HEK293 (cell line): ENCODE data around the gene S100A2.
A peak's percentile ranks its signal among the peaks of the same experiment; 100 is the strongest.

Source experiments
- GLI4 ChIP-seq: fragments of 450-650 bp; formaldehyde crosslinking; IDR thresholded peaks from 2 replicates; pipeline ENCODE4 v1.5.1; 2016; ENCODE audit warnings: missing biosample characterization, missing genetic modification characterization
- HOXA7 ChIP-seq: sonication (generic); formaldehyde crosslinking; IDR thresholded peaks from 2 replicates; pipeline ENCODE4 v1.8.1; 2022; ENCODE audit warnings: missing genetic modification reagents, borderline replicate concordance
- OSR2 ChIP-seq: fragments of 450-650 bp; formaldehyde crosslinking; IDR thresholded peaks from 2 replicates; pipeline ENCODE4 v1.5.1; 2016; ENCODE audit warnings: missing biosample characterization, missing genetic modification characterization
- SCRT2 ChIP-seq: fragments of 450-650 bp; formaldehyde crosslinking; IDR thresholded peaks from 2 replicates; pipeline ENCODE4 v1.5.1; 2016; ENCODE audit warnings: missing biosample characterization, missing genetic modification characterization
- SETDB1 ChIP-seq: IDR thresholded peaks from one replicate; pipeline ENCODE4 v1.6.1; 2017; ENCODE audit warnings: mild to moderate bottlenecking, low read length, moderate library complexity, mixed read lengths; ENCODE audit not compliant: insufficient read length
- YY2 ChIP-seq: fragments of 450-650 bp; formaldehyde crosslinking; IDR thresholded peaks from 2 replicates; pipeline ENCODE4 v1.5.1; 2016; ENCODE audit warnings: missing biosample characterization, missing genetic modification characterization
- ZBTB1 ChIP-seq: fragments of 450-650 bp; formaldehyde crosslinking; IDR thresholded peaks from 2 replicates; pipeline ENCODE4 v1.5.1; 2016; ENCODE audit warnings: missing biosample characterization, missing genetic modification characterization
- ZBTB20 ChIP-seq: fragments of 450-650 bp; formaldehyde crosslinking; IDR thresholded peaks from 2 replicates; pipeline ENCODE4 v1.5.1; 2016; ENCODE audit warnings: missing biosample characterization, missing genetic modification characterization
- ZNF121 ChIP-seq: fragments of 450-650 bp; formaldehyde crosslinking; IDR thresholded peaks from 2 replicates; pipeline ENCODE4 v1.5.1; 2016; ENCODE audit warnings: missing biosample characterization, missing genetic modification characterization
- ZNF138 ChIP-seq: fragments of 450-650 bp; formaldehyde crosslinking; IDR thresholded peaks from 2 replicates; pipeline ENCODE4 v1.5.1; 2016; ENCODE audit warnings: missing biosample characterization, missing genetic modification characterization, borderline replicate concordance
- ZNF202 ChIP-seq: fragments of 450-650 bp; formaldehyde crosslinking; IDR thresholded peaks from 2 replicates; pipeline ENCODE4 v1.5.1; 2016; ENCODE audit warnings: missing biosample characterization, missing genetic modification characterization, borderline replicate concordance
- ZNF239 ChIP-seq: fragments of 450-650 bp; formaldehyde crosslinking; IDR thresholded peaks from 2 replicates; pipeline ENCODE4 v1.5.1; 2016; ENCODE audit warnings: missing biosample characterization, missing genetic modification characterization
- ZNF248 ChIP-seq: fragments of 450-650 bp; formaldehyde crosslinking; IDR thresholded peaks from 2 replicates; pipeline ENCODE4 v1.5.1; 2017; ENCODE audit warnings: missing biosample characterization, missing genetic modification characterization
- ZNF302 ChIP-seq: fragments of 450-650 bp; formaldehyde crosslinking; IDR thresholded peaks from 2 replicates; pipeline ENCODE4 v1.5.1; 2016; ENCODE audit warnings: missing biosample characterization, missing genetic modification characterization, low read depth
- ZNF433 ChIP-seq: fragments of 450-650 bp; formaldehyde crosslinking; IDR thresholded peaks from 2 replicates; pipeline ENCODE4 v1.5.1; 2016; ENCODE audit warnings: missing biosample characterization, missing genetic modification characterization, low read depth
- ZNF544 ChIP-seq: fragments of 450-650 bp; formaldehyde crosslinking; IDR thresholded peaks from 2 replicates; pipeline ENCODE4 v1.5.0; 2017; ENCODE audit warnings: missing biosample characterization, missing genetic modification characterization
- ZNF585B ChIP-seq: fragments of 450-650 bp; formaldehyde crosslinking; IDR thresholded peaks from 2 replicates; pipeline ENCODE4 v1.5.1; 2016; ENCODE audit warnings: missing biosample characterization, missing genetic modification characterization
- ZNF623 ChIP-seq: fragments of 450-650 bp; formaldehyde crosslinking; IDR thresholded peaks from 2 replicates; pipeline ENCODE4 v1.5.1; 2016; ENCODE audit warnings: missing biosample characterization, missing genetic modification characterization
- ZNF792 ChIP-seq: fragments of 450-650 bp; formaldehyde crosslinking; IDR thresholded peaks from 2 replicates; pipeline ENCODE4 v1.5.1; 2016; ENCODE audit warnings: missing biosample characterization, missing genetic modification characterization
- ZNF837 ChIP-seq: fragments of 450-650 bp; formaldehyde crosslinking; IDR thresholded peaks from 2 replicates; pipeline ENCODE4 v1.5.1; 2016; ENCODE audit warnings: missing biosample characterization, missing genetic modification characterization
- ZXDB ChIP-seq: fragments of 450-650 bp; formaldehyde crosslinking; IDR thresholded peaks from 2 replicates; pipeline ENCODE4 v1.5.1; 2016; ENCODE audit warnings: missing biosample characterization, missing genetic modification characterization
- TF ChIP-seq, protein P1 (sequence below): fragments of 450-650 bp; formaldehyde crosslinking; IDR thresholded peaks from 2 replicates; pipeline ENCODE4 v1.5.1; 2016; ENCODE audit warnings: missing biosample characterization, missing genetic modification characterization
- TF ChIP-seq, protein P2 (sequence below): fragments of 450-650 bp; formaldehyde crosslinking; IDR thresholded peaks from 2 replicates; pipeline ENCODE4 v1.5.1; 2017; ENCODE audit warnings: missing biosample characterization, missing genetic modification characterization
- TF ChIP-seq, protein P3 (sequence below): fragments of 450-650 bp; formaldehyde crosslinking; IDR thresholded peaks from 2 replicates; pipeline ENCODE4 v1.5.1; 2016; ENCODE audit warnings: missing biosample characterization, missing genetic modification characterization
- TF ChIP-seq, protein P4 (sequence below): fragments of 450-650 bp; IDR thresholded peaks from 2 replicates; pipeline ENCODE4 v1.5.1; 2018; ENCODE audit warnings: missing biosample characterization, missing genetic modification characterization
- TF ChIP-seq, protein P5 (sequence below): fragments of 450-650 bp; formaldehyde crosslinking; IDR thresholded peaks from 2 replicates; pipeline ENCODE4 v1.5.1; 2016; ENCODE audit warnings: missing biosample characterization, missing genetic modification characterization
- TF ChIP-seq, protein P6 (sequence below): fragments of 450-650 bp; formaldehyde crosslinking; IDR thresholded peaks from 2 replicates; pipeline ENCODE4 v1.5.1; 2016; ENCODE audit warnings: missing biosample characterization, missing genetic modification characterization

Gene S100A2

DNA sequence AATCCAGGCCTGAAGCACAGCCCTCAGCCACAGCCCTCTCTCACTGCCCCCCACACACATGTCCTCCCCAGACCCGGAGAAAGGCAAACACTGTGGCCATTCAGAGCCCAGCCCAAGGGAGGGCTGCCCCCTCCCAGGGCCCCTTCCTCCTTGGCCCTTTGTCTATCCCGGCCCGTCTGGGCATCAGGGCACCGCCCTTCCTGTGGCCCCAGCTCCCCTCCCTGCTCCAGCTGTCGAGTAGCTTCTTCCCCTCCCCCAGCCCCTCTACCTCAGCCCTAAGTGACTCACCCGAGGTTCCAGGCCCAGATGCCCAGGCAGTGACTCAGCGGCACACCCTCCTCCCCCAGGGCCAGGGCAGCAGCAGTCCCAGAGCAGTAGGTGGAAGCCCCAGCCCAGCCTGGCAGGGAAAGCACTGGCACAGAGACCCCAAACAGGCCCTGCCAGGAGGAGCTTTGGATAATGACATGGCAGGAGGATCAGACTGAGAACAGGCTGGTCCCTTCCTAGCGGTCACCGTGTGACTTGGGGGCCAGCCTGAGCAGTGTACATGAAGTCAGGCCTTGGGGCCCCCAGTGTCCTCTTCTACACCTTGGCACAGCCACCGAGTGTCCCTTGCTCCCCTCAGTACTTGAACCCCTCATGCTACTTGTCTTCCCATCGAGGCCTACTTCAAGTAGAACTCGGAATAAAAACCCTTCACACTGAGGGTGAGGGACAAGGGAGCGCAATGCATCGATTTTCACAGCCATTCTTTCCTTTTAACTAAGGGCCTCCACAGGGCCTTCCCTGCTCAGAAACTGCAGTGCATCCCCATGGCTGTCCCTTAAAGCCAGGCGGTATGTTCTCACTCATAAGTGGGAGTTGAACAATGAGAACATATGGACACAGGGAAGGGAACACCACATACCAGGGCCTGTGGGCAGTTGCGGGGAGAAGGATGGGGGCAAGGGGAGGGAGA is 1.0 kb upstream of the S100A2 start (continued):
- TF ChIP-seq SETDB1 (no peak), ZXDB (tag by site-specific recombination) (peak; percentile 91), ZBTB20 (tag by site-specific recombination) (peak; percentile 81), ZNF138 (no peak), SCRT2 (tag by site-specific recombination) (peak; percentile 32; the same call in 1 of the 2 replicates), ZNF585B (no peak), ZNF248 (tag by site-specific recombination) (no peak), YY2 (no peak), ZBTB1 (tag by site-specific recombination) (no peak), HOXA7 (CRISPR knock-in tag) (no peak), ZNF433 (tag by site-specific recombination) (no peak), ZNF623 (peak; percentile 18; the same call in 1 of the 2 replicates), ZNF837 (tag by site-specific recombination) (no peak), ZNF121 (no peak), ZNF239 (tag by site-specific recombination) (no peak), ZNF302 (no peak), GLI4 (tag by site-specific recombination) (no peak), ZNF544 (tag by site-specific recombination) (no peak), ZNF202 (tag by site-specific recombination) (no peak), ZNF792 (tag by site-specific recombination) (0 out of 2 replicates have a peak, but pooled peaks have one; percentile 27), OSR2 (tag by site-specific recombination) (peak; percentile 56; the same call in 1 of the 2 replicates)
- TF ChIP-seq, protein P1, sequence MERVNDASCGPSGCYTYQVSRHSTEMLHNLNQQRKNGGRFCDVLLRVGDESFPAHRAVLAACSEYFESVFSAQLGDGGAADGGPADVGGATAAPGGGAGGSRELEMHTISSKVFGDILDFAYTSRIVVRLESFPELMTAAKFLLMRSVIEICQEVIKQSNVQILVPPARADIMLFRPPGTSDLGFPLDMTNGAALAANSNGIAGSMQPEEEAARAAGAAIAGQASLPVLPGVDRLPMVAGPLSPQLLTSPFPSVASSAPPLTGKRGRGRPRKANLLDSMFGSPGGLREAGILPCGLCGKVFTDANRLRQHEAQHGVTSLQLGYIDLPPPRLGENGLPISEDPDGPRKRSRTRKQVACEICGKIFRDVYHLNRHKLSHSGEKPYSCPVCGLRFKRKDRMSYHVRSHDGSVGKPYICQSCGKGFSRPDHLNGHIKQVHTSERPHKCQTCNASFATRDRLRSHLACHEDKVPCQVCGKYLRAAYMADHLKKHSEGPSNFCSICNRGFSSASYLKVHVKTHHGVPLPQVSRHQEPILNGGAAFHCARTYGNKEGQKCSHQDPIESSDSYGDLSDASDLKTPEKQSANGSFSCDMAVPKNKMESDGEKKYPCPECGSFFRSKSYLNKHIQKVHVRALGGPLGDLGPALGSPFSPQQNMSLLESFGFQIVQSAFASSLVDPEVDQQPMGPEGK (tag by site-specific recombination), result peak; percentile 100
- TF ChIP-seq, protein P2, sequence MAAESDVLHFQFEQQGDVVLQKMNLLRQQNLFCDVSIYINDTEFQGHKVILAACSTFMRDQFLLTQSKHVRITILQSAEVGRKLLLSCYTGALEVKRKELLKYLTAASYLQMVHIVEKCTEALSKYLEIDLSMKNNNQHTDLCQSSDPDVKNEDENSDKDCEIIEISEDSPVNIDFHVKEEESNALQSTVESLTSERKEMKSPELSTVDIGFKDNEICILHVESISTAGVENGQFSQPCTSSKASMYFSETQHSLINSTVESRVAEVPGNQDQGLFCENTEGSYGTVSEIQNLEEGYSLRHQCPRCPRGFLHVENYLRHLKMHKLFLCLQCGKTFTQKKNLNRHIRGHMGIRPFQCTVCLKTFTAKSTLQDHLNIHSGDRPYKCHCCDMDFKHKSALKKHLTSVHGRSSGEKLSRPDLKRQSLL, result no peak
- TF ChIP-seq, protein P3, sequence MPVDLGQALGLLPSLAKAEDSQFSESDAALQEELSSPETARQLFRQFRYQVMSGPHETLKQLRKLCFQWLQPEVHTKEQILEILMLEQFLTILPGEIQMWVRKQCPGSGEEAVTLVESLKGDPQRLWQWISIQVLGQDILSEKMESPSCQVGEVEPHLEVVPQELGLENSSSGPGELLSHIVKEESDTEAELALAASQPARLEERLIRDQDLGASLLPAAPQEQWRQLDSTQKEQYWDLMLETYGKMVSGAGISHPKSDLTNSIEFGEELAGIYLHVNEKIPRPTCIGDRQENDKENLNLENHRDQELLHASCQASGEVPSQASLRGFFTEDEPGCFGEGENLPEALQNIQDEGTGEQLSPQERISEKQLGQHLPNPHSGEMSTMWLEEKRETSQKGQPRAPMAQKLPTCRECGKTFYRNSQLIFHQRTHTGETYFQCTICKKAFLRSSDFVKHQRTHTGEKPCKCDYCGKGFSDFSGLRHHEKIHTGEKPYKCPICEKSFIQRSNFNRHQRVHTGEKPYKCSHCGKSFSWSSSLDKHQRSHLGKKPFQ (tag by site-specific recombination), result no peak
- TF ChIP-seq, protein P4, sequence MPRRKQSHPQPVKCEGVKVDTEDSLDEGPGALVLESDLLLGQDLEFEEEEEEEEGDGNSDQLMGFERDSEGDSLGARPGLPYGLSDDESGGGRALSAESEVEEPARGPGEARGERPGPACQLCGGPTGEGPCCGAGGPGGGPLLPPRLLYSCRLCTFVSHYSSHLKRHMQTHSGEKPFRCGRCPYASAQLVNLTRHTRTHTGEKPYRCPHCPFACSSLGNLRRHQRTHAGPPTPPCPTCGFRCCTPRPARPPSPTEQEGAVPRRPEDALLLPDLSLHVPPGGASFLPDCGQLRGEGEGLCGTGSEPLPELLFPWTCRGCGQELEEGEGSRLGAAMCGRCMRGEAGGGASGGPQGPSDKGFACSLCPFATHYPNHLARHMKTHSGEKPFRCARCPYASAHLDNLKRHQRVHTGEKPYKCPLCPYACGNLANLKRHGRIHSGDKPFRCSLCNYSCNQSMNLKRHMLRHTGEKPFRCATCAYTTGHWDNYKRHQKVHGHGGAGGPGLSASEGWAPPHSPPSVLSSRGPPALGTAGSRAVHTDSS (tag by site-specific recombination), result peak; percentile 40; the same call in 1 of the 2 replicates
- TF ChIP-seq, protein P5, sequence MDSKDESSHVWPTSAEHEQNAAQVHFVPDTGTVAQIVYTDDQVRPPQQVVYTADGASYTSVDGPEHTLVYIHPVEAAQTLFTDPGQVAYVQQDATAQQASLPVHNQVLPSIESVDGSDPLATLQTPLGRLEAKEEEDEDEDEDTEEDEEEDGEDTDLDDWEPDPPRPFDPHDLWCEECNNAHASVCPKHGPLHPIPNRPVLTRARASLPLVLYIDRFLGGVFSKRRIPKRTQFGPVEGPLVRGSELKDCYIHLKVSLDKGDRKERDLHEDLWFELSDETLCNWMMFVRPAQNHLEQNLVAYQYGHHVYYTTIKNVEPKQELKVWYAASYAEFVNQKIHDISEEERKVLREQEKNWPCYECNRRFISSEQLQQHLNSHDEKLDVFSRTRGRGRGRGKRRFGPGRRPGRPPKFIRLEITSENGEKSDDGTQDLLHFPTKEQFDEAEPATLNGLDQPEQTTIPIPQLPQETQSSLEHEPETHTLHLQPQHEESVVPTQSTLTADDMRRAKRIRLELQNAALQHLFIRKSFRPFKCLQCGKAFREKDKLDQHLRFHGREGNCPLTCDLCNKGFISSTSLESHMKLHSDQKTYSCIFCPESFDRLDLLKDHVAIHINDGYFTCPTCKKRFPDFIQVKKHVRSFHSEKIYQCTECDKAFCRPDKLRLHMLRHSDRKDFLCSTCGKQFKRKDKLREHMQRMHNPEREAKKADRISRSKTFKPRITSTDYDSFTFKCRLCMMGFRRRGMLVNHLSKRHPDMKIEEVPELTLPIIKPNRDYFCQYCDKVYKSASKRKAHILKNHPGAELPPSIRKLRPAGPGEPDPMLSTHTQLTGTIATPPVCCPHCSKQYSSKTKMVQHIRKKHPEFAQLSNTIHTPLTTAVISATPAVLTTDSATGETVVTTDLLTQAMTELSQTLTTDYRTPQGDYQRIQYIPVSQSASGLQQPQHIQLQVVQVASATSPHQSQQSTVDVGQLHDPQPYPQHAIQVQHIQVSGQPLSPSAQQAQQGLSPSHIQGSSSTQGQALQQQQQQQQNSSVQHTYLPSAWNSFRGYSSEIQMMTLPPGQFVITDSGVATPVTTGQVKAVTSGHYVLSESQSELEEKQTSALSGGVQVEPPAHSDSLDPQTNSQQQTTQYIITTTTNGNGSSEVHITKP (tag by site-specific recombination), result peak; percentile 81
- TF ChIP-seq, protein P6, sequence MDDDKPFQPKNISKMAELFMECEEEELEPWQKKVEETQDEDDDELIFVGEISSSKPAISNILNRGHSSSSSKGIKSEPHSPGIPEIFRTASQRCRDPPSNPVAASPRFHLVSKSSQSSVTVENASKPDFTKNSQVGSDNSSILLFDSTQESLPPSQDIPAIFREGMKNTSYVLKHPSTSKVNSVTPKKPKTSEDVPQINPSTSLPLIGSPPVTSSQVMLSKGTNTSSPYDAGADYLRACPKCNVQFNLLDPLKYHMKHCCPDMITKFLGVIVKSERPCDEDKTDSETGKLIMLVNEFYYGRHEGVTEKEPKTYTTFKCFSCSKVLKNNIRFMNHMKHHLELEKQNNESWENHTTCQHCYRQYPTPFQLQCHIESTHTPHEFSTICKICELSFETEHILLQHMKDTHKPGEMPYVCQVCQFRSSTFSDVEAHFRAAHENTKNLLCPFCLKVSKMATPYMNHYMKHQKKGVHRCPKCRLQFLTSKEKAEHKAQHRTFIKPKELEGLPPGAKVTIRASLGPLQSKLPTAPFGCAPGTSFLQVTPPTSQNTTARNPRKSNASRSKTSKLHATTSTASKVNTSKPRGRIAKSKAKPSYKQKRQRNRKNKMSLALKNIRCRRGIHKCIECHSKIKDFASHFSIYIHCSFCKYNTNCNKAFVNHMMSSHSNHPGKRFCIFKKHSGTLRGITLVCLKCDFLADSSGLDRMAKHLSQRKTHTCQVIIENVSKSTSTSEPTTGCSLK (tag by site-specific recombination), result no peak
